RKO (cell line): ENCODE results near the gene GTF2IRD1.
"Not testable (repeated sequence)": the region's sequence is repeated elsewhere in the genome, so short reads cannot be mapped to it uniquely, and the experiment has no call there.

Experiments used
- DNase-seq: peaks from one replicate; pipeline ENCODE4 v3.0.0-alpha.2; 2016; ENCODE audit warnings: low spot score

The GTF2IRD1 gene

DNA sequence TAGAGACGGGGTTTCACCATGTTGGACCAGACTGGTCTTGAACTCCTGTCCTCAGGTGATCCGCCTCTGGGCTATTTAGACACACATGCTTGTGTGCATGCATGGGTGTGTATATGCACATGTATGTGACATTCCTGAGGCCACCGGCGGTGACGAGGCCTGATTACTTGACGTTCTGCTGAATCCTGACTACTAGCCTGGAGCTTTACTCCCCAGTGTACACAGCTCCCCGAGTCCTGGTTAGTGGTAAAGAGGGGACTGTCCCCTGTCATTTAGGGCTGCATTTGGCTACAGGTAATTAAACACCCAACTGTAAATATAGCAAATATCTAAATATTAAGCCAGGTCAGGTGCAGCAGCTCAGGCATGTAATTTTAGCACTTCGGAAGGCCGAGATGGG lies 14.2 kb downstream of the GTF2IRD1 start:
- DNase-seq: no peak

DNA sequence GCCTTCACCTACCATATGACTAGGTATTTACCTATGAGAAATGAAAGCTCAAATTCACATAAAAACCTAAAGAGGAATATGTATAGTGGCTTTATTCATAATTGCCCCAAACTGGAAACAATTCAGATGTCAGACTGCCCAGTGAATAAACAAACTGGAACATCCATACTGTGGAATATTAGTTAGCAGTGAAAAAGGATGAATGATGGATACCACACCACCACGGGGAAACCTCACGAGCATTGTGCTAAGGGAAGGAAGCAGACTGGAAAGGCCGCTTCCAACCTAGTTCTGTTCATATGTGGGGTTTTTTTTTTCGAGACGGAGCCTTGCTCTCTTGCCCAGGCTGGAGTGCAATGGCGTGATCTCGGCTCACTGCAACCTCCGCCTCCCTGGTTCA lies 16.8 kb downstream of the GTF2IRD1 start:
- DNase-seq: no peak

GRCh38 chr7:74473116-74473515 lies 19.4 kb downstream of the GTF2IRD1 start:
- no peak for DNase-seq

- no peak for DNase-seq
Measured at GRCh38 chr7:74474271-74474865, 20.7 kb downstream of the GTF2IRD1 start.

DNA sequence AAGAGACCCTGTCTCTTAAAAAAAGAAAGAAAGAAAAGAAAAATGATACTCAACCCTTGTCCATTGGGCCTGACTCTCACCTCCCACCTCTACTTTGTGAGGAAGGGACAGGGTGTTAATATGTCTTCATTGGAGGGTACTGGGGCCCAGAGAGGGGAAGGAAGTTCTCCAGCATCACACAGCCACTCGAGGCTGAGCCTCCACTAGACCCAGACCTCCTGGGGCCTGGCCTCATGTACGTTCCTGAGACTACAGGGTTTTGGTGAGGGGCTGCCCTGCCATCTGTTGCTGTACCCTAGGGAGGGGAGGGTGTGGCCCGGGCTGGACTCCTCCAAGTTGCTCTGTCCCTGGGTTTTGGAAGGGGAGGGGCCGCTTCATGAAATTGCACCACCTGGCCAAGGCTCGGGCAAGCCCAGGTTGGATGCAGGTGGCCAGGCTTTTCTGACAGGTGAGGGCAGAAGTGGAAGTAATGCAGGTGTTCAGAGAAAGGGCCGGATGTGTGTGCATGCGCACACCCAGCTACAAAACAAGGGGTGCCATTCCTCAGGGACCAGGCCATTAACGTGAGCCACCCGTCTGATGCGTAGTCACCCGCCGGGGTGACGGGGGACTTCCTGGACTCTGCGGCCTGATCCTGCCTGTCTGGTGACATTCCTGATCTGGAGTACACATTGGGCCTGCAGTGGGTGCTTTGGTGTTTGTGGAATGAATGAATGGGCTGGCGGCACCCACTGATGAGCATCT lies 21.7 kb downstream of the GTF2IRD1 start:
- no peak for DNase-seq

DNA sequence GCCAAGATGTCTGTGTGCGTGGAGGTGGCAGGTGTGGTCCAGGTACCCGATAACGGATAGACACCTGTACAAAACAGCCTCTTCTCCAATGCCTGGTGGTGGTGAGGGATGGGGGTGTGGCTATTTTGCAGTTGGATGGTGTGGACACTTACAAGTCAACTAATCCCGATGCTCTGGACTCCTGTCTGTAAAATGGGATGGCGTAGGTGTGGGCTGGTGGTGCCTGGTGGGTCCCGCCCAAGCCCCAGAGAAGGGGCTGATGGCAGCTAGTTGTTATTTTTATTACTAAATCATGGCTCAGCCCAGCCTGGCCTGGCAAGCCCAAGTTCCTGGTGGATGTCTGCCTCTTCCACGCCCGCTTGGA lies 22.3 kb downstream of the GTF2IRD1 start:
- DNase-seq: no peak

GRCh38 chr7:74476626-74477025 lies 22.9 kb downstream of the GTF2IRD1 start:
- DNase-seq: no peak

- no peak for DNase-seq
Measured at GRCh38 chr7:74478671-74479065, 25.0 kb downstream of the GTF2IRD1 start.

DNA sequence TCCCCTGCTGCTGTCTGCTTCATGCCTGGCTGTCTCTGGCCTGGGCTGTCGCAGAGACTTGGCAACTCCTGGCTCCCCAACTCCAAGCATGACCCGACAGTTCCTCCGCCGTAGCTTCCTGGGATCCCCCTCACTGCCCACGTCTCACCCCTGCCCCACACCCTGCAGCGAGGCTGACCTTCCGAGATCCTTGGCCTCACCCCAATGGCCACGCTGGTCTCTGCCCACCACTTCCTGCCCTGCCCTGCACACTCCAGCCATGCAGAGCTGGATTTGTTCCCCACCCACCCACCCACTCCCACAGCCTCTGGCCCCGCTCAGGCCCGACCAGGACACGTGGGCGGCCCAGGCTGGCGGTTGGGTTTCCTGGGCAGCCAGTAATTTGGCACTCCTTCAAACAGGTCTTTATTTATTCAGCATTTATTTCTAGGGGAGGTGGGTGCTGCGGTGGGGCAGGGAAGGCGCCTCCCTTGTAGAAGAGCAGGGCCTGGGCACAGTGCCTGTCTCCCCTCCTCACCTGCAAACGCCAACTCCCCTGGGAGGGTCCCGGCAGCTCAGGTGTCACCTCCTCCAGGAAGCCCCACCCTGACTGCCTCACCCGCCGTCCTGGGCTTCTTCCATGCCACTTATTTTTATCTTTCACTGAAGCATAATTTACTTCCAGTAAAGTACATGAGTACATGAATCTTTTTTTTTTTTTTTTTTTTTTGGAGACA lies 25.5 kb downstream of the GTF2IRD1 start:
- no peak for DNase-seq

DNA sequence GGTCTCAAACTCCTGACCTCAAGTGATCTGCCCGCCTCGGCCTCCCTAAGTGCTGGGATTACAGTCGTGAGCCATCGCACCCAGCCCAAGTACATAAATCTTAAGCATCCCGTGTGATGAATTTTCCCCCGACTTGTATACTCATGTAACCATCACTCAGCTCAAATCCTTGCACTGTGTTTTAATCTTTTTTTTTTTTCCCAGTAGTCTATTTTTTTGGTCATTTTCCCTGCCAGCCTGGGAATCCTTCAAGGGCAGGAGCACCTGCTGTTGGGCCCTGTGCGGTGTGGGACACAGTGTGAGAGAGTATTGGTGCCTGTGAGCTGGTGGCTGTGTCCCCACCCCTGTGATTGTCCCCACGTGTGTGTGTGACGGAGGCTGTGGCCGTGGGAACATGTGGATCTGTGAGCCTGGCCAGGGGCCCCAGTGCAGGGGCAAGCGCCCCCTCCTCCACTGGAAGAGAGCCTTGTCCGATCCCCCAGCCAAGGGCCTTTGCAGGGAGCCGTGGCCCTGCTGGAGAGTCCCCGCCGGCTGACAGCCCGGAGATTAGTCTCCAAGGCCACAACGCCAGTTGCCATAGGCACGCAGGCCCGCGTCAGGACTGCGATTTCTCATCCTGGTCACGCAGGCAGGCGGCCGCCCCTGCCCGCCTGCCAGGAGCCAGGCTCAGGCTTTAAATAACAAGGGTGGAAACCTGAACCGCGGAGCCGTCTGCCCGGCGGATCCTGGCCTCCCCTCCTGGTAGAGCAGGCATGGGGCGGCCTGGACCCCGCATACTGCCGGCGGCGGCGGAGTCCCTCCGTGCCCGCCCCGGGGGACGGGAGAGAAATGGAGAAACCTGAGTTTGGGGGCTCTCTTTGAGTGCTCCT lies 26.5 kb downstream of the GTF2IRD1 start:
- DNase-seq: no peak

GRCh38 chr7:74480861-74481417 lies 27.2 kb downstream of the GTF2IRD1 start:
- DNase-seq: no peak

DNA sequence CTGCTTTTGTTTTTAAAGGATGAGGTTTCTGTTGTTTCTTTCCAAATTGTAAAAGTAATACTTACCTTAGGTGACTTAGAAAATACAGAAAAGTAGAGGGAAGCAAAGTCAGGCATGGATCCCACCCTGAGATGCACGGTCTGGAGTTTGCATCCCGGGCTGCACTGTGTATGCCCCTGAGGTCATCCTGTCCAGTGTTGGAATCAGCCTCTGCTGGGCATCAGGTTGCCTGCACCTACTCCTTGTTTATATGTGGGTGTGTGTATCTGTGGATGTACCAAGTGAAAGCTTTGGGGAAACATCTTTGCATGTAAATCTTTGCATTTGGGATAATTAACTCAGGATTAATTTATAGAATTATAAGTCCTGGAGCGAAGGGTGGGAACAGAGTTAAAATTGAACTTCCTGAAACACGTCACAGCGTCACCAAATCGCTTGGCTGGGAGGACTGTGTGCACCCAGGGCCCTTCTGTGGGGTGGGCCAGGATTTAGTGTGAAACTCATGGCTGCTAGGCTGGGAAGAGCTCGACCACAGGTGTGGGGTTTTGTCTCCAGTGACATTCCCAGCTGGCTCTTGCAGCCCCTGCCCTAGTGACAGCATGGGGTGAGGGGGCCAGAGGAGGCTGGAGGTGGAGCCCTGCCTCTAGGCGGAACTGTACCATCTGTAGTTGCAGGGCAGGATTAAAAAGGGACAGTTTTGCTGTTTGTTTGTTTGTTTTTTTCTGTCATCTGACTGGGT lies 27.9 kb downstream of the GTF2IRD1 start:
- DNase-seq: no peak

- no peak for DNase-seq
Measured at GRCh38 chr7:74482197-74482467, 28.4 kb downstream of the GTF2IRD1 start.

- no peak for DNase-seq
Measured at GRCh38 chr7:74482629-74483401, 29.1 kb downstream of the GTF2IRD1 start.

DNA sequence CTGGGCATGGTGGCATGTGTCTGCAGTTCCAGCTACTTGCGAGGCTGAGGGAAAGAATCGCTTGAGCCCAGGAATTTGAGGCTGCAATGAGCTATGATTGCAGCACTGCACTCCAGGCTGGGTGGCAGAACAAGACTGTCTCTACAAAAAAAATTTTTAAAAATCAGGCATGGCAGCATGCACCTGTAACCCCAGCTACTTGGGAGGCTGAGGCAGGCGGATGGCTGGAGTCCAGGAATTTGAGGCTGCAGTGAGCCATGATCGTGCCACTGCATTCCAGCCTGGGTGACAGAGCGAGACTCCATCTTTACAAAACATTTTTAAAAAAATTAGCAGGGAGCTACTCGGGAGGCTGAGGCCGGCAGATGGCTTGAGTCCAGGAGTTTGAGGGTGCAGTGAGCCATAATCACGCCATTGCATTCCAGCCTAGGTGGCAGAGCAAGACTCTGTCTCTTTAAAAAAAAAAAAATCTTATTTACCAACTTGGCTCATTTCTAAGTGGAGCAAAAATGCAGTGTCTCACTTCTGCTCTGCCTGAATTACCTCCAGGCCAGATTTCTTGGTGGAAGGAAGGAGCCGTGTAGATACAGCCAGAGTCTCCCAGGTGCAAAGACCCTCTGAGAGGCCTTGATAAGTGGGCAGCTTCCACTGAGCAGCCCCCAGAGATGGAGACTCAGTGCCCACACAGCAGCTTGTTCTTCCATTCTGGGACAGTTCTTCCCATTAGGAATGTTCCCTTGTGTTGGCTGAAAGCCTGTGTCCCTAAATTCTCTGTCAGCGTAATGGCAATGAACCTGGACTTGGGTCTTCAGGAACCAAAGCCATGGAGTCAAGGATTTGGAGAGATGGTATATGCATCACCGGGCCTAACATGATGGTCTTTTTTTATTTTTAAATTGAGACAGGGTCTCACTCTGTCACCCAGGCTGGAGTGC lies 30.0 kb downstream of the GTF2IRD1 start:
- DNase-seq: no peak

- no peak for DNase-seq
Measured at GRCh38 chr7:74485611-74486010, 31.9 kb downstream of the GTF2IRD1 start.

GRCh38 chr7:74488518-74489030 lies 34.9 kb downstream of the GTF2IRD1 start:
- DNase-seq: not testable (repeated sequence)

- no peak for DNase-seq
Measured at GRCh38 chr7:74489997-74490945, 36.6 kb downstream of the GTF2IRD1 start.
